SH-SY5Y (cell line): Measurements from ENCODE around the gene UBE2F.

ENCODE experiments used
- GATA2 ChIP-seq: IDR thresholded peaks from 2 replicates; pipeline ENCODE4 v1.6.1; 2011; ENCODE audit warnings: mild to moderate bottlenecking, low read depth, low read length
- GATA3 ChIP-seq: IDR thresholded peaks from 2 replicates; pipeline ENCODE4 v1.6.1; 2011; ENCODE audit warnings: low read depth, mild to moderate bottlenecking, low read length, moderate library complexity

DNA sequence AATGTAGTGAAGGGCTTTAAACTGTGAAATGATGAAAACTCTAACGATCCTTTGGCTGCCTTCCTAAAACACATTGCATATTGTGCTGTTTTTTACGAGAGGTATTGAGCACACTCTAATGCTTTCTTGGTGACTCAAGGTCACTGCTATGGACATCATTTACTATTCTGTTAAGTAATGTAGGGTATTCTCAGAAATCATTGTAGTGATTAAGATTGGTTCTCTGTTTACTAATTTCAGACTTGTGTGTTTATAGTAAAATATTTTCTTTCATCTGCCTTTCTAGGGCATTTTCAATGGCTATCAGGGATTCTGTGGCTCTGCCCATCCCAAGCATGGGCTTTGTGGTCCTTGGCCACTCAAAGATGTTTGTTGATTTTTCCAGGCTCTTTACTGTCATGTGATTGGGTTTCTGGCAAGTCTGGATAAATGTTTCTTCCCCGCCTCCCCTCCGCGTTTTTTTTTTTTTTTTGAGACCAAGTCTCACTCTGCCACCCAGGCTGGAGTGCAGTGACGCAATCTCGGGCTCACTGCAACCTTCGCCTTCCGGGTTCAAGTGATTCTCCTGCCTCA lies 29.3 kb downstream of the UBE2F start:
- TF ChIP-seq GATA2 (no peak), GATA3 (no peak)
